HPDE6-E6E7 (cell line): ENCODE measurements around the gene MRPS17.
"Not testable (repeated sequence)": the region's sequence is repeated elsewhere in the genome, so short reads cannot be mapped to it uniquely, and the experiment has no call there.

Experiments used
- DNase-seq: peaks from one replicate; pipeline ENCODE4 v3.0.0; 2011; ENCODE audit warnings: missing footprints; ENCODE audit errors: extremely low spot score

Gene MRPS17

GRCh38 chr7:55951637-55952351 lies at the start of gene MRPS17:
Gene MRPS17, plus strand, starts transcription at chr7:55951877. Its CDS starts 1,319 bp downstream, at chr7:55953196.
- DNase-seq: peak; percentile 99

- no peak for DNase-seq
Measured at GRCh38 chr7:55903985-55904759, 47.5 kb upstream of the MRPS17 start.

GRCh38 chr7:55912748-55913158 lies 38.9 kb upstream of the MRPS17 start:
- no peak for DNase-seq

- DNase-seq: no peak
Measured at GRCh38 chr7:55917771-55918170, 33.9 kb upstream of the MRPS17 start.

GRCh38 chr7:55928006-55928767 lies 23.5 kb upstream of the MRPS17 start:
- DNase-seq: no peak

GRCh38 chr7:55931421-55932151 lies 20.1 kb upstream of the MRPS17 start:
- no peak for DNase-seq

GRCh38 chr7:55939514-55940123 lies 12.1 kb upstream of the MRPS17 start:
- DNase-seq: no peak

- no peak for DNase-seq
Measured at GRCh38 chr7:55946545-55946944, 5.1 kb upstream of the MRPS17 start.

GRCh38 chr7:55952352-55952671 lies 635 bp downstream of the MRPS17 start:
- not testable (repeated sequence) for DNase-seq

- no peak for DNase-seq
Measured at GRCh38 chr7:55953707-55954475, 2.2 kb downstream of the MRPS17 start.

- no peak for DNase-seq
Measured at GRCh38 chr7:55957190-55957589, 5.5 kb downstream of the MRPS17 start.

GRCh38 chr7:55962014-55962413 lies 10.3 kb downstream of the MRPS17 start:
- DNase-seq: peak; percentile 37

GRCh38 chr7:55963584-55964168 lies 12.0 kb downstream of the MRPS17 start:
- DNase-seq: no peak

- peak; percentile 40 for DNase-seq
Measured at GRCh38 chr7:55964261-55965099, 12.8 kb downstream of the MRPS17 start, which contains the start of gene NIPSNAP2. Gene NIPSNAP2, plus strand, starts transcription at chr7:55964585. Its CDS starts 25 bp downstream, at chr7:55964610.

- DNase-seq: peak; percentile 27
Measured at GRCh38 chr7:55965100-55965470, 13.4 kb downstream of the MRPS17 start.

GRCh38 chr7:55965805-55966421 lies 14.2 kb downstream of the MRPS17 start:
- DNase-seq: no peak

- DNase-seq: no peak
Measured at GRCh38 chr7:55966851-55967250, 15.2 kb downstream of the MRPS17 start.

GRCh38 chr7:55969391-55969790 lies 17.7 kb downstream of the MRPS17 start:
- DNase-seq: no peak

- no peak for DNase-seq
Measured at GRCh38 chr7:55970561-55970960, 18.9 kb downstream of the MRPS17 start.
